ENCODE measurements around the gene NBAS. TPM values are rescaled to one million over a fixed set of nuclear protein-coding genes. Genes with fewer than 3 reads are reported as not detected.

The NBAS gene
- total and polyA plus RNA-seq, 8 donors, result 14.5 to 96.2 (median 41.2) TPM

DNA sequence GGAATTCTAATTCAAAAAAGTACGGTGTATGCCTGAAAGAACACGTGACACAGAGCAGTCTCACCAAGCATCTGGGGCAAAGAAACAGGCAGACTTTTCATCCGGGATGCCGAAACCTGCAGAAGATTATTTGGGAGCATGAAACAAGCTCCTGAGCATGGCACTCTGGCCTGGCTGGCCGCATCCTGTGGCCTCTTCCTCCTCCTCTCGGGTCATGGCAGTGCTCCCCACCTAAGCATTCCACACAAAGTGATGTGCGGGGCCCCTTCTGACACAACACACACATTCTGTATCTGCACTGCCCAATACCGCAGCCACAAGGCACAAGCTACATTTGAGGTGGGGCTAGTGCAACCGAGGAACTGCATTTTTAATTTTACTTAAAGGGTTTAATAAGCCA is 380.8 kb downstream of the NBAS start:
- intact Hi-C loops (cut with DNase I; ENCODE audit: low total_unique reads), result no loop called here
- WGBS, 5 donors, result 93 to 98% (median 95%) methylated on average over 7 to 9 of the region's 9 CpGs
- H3K9me3 ChIP-seq, result no peaks in the 10 kb centered on the region
- no peaks in the 10 kb centered on the region for H3K27me3 ChIP-seq
- no peak for TF ChIP-seq EP300 (IDR thresholded peaks at IDR 0.05)
- DNase-seq, result no peak
- H3K4me1 ChIP-seq, result peaks cover 0 to 13% (median 2%) of the 10 kb centered on the region in 4 donors
- H3K4me3 ChIP-seq, result no peak overlapping the region
- H3K27ac ChIP-seq, result no peak overlapping the region
- peaks cover 0 to 41% (median 30%) of the 10 kb centered on the region in 4 donors for H3K36me3 ChIP-seq

GRCh38 chr2:15178946-15179345 is 382.2 kb downstream of the NBAS start:
- no peak for DNase-seq
- H3K4me3 ChIP-seq, result no peak overlapping the region
- no peaks in the 10 kb centered on the region for H3K9me3 ChIP-seq
- intact Hi-C loops (cut with DNase I; ENCODE audit: low total_unique reads), result no loop called here
- TF ChIP-seq EP300 (IDR thresholded peaks at IDR 0.05) (no peak), POLR2AphosphoS5 (IDR thresholded peaks at IDR 0.05) (no peak), POLR2A (IDR thresholded peaks at IDR 0.05) (no peak)
- TF ChIP-seq, protein P1, sequence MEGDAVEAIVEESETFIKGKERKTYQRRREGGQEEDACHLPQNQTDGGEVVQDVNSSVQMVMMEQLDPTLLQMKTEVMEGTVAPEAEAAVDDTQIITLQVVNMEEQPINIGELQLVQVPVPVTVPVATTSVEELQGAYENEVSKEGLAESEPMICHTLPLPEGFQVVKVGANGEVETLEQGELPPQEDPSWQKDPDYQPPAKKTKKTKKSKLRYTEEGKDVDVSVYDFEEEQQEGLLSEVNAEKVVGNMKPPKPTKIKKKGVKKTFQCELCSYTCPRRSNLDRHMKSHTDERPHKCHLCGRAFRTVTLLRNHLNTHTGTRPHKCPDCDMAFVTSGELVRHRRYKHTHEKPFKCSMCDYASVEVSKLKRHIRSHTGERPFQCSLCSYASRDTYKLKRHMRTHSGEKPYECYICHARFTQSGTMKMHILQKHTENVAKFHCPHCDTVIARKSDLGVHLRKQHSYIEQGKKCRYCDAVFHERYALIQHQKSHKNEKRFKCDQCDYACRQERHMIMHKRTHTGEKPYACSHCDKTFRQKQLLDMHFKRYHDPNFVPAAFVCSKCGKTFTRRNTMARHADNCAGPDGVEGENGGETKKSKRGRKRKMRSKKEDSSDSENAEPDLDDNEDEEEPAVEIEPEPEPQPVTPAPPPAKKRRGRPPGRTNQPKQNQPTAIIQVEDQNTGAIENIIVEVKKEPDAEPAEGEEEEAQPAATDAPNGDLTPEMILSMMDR (IDR thresholded peaks at IDR 0.05), result no peak
- 90 to 95% (median 92%) methylated on average over 14 of the region's 14 CpGs for WGBS, 5 donors
- H3K36me3 ChIP-seq, result peaks cover 0 to 41% (median 28%) of the 10 kb centered on the region in 4 donors
- H3K27me3 ChIP-seq, result no peaks in the 10 kb centered on the region
- H3K27ac ChIP-seq, result no peak overlapping the region
- H3K4me1 ChIP-seq, result peaks cover 0 to 13% (median 2%) of the 10 kb centered on the region in 4 donors

- Histone ChIP-seq H3K4me1 (peaks cover 0 to 13% (median 2%) of the 10 kb centered on the region in 4 donors), H3K36me3 (peaks cover 0 to 41% (median 25%) of the 10 kb centered on the region in 4 donors), H3K27me3 (no peaks in the 10 kb centered on the region), H3K27ac (no peak overlapping the region), H3K4me3 (no peak overlapping the region), H3K9me3 (no peaks in the 10 kb centered on the region)
- peak in 1 of 2 donors; percentile 44 for DNase-seq
- WGBS, 5 donors, result 72 to 91% (median 90%) methylated on average over 6 of the region's 6 CpGs
- intact Hi-C loops (cut with DNase I; ENCODE audit: low total_unique reads), result no loop called here
- TF ChIP-seq, protein P1 (IDR thresholded peaks at IDR 0.05), result no peak
- TF ChIP-seq POLR2A (IDR thresholded peaks at IDR 0.05) (no peak), POLR2AphosphoS5 (IDR thresholded peaks at IDR 0.05) (no peak), EP300 (IDR thresholded peaks at IDR 0.05) (no peak)
Measured at GRCh38 chr2:15177103-15177502, 384.0 kb downstream of the NBAS start.

DNA sequence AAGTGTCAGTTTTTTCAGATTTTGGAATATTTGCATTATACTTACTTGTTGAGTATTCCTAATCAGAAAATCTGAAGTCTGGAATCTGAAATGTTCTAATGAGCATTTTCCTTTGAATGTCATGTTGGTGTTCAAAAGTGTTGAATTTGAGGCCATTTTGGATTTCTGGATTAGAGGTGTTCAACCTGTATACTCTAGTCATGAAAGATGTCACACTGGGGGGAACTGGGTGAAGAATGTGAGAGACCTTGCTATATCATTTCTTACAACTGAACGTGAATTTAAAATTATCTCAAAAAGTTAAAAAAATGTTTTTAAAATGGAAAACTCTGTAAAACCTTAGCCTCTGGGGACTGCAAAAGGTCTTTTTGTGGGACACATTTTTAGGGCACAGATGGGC is 384.5 kb downstream of the NBAS start:
- intact Hi-C loops (cut with DNase I; ENCODE audit: low total_unique reads), result no loop called here
- Histone ChIP-seq H3K4me3 (no peak overlapping the region), H3K36me3 (peaks cover 0 to 36% (median 22%) of the 10 kb centered on the region in 4 donors), H3K9me3 (no peaks in the 10 kb centered on the region), H3K4me1 (peaks cover 0 to 8% (median under 1%) of the 10 kb centered on the region in 4 donors), H3K27ac (no peak overlapping the region), H3K27me3 (no peaks in the 10 kb centered on the region)
- no peak for DNase-seq
- TF ChIP-seq, protein P1 (IDR thresholded peaks at IDR 0.05), result no peak
- TF ChIP-seq POLR2A (IDR thresholded peaks at IDR 0.05) (no peak), EP300 (IDR thresholded peaks at IDR 0.05) (no peak), POLR2AphosphoS5 (IDR thresholded peaks at IDR 0.05) (no peak)
- WGBS, 5 donors, result 88 to 97% (median 93%) methylated on average over 1 of the region's 1 CpG

DNA sequence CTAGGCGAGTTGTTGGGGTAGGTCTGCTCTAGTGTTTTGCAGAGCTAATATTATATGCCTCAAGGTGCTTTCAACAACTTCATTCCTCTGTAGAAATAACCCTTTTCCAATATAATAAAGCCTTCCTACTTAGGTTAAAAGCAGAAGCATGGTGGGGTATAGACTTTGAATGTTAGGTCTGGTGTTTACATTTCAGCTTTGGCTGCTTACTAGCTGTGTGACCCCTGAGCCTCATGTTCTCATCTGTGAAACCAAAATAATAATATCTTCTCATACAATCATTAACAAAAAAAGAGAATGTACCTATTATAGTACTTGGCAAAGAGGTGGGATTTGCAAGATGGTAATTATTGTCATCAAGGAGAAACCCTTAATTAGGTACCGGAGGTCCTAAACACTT is 386.6 kb downstream of the NBAS start:
- Histone ChIP-seq H3K4me1 (peaks cover 0 to 12% (median 2%) of the 10 kb centered on the region in 4 donors), H3K4me3 (no peak overlapping the region), H3K27me3 (no peaks in the 10 kb centered on the region), H3K36me3 (peaks cover 0 to 36% (median 22%) of the 10 kb centered on the region in 4 donors), H3K27ac (no peak overlapping the region), H3K9me3 (no peaks in the 10 kb centered on the region)
- WGBS, 5 donors, result 94 to 100% (median 97%) methylated on average over 2 of the region's 2 CpGs
- no peak for TF ChIP-seq EP300 (IDR thresholded peaks at IDR 0.05)
- no peak for TF ChIP-seq POLR2A (IDR thresholded peaks at IDR 0.05)
- no peak for TF ChIP-seq POLR2AphosphoS5 (IDR thresholded peaks at IDR 0.05)
- TF ChIP-seq, protein P1 (IDR thresholded peaks at IDR 0.05), result no peak
- intact Hi-C loops (cut with DNase I; ENCODE audit: low total_unique reads), result no loop called here
- DNase-seq, result no peak
